ENCODE measurements around the gene SMAD6. TPM values are rescaled to one million over a fixed set of nuclear protein-coding genes. Genes with fewer than 3 reads are reported as not detected.

Gene SMAD6
- total and polyA plus RNA-seq, 9 of the 15 experiments (the other 6 are each of a cell fraction or from before 2014, with no cell fraction given): 0.10 to 15.5 (median 3.7) TPM

DNA sequence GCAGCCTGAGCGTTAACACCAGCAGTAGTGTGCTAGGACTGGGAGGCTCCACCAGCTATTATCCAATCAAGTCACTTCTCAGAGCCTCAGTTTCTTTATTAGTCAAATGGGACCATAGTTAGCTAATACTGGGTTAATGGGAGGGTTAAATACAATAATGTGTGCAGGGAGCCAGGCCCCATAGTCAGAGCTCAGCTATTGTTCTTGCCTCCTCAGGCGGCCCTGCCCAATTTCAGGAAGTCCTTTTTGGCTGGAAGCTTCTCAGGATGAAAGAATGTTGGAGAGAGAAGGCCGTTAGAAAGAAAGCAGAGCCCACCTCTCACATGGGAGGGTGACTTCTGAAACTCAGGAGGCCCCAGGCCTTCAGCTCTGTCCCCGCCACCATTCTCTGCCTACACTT is 39.5 kb upstream of the SMAD6 start (continued):
- TF ChIP-seq, protein P1, sequence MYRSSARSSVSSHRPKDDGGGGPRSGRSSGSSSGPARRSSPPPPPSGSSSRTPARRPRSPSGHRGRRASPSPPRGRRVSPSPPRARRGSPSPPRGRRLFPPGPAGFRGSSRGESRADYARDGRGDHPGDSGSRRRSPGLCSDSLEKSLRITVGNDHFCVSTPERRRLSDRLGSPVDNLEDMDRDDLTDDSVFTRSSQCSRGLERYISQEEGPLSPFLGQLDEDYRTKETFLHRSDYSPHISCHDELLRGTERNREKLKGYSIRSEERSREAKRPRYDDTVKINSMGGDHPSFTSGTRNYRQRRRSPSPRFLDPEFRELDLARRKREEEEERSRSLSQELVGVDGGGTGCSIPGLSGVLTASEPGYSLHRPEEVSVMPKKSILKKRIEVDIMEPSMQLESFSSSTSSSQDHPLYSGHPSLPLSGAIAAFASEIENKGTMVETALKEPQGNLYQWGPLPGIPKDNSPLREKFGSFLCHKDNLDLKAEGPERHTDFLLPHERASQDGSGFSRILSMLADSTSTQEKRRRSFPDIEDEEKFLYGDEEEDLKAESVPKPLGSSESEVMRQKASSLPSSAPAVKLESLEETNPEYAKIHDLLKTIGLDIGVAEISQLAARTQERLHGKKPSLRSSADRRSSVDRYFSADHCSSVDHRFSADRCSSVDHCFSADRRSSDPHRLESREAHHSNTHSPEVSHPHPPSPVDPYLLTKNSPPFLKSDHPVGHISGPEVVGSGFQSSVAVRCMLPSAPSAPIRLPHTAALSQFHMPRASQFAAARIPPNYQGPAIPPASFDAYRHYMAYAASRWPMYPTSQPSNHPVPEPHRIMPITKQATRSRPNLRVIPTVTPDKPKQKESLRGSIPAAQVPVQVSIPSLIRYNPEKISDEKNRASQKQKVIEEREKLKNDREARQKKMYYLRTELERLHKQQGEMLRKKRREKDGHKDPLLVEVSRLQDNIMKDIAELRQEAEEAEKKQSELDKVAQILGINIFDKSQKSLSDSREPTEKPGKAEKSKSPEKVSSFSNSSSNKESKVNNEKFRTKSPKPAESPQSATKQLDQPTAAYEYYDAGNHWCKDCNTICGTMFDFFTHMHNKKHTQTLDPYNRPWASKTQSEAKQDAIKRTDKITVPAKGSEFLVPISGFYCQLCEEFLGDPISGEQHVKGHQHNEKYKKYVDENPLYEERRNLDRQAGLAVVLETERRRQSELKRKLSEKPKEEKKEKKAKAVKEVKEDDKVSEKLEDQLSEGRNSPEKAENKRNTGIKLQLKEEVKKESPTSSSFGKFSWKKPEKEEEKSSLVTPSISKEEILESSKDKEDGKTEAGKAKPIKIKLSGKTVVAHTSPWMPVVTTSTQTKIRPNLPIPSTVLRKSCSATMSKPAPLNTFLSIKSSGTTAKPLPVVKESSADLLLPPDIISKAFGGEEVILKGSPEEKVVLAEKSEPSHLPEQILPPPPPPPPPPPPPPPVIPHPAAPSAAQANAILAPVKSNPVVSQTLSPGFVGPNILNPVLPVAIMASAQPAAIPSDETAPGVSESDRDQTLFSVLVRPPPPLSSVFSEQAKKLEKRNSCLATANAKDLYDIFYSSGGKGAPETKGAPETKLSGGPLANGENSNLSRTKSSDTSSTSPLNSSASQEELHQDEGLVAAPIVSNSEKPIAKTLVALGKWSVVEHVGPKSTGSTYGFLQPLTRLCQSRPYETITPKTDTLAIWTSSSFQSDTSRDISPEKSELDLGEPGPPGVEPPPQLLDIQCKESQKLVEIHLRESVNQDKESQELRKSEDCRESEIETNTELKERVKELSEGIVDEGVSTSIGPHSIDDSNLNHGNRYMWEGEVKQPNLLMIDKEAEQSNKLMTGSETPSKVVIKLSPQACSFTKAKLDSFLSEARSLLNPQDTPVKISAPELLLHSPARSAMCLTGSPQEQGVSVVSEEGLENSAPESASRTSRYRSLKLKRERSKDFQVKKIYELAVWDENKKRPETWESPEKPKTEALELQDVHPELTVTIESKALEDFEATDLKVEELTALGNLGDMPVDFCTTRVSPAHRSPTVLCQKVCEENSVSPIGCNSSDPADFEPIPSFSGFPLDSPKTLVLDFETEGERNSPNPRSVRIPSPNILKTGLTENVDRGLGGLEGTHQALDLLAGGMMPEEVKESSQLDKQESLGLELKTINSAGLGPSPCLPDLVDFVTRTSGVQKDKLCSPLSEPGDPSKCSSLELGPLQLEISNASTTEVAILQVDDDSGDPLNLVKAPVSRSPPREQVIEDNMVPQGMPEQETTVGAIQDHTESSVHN (IDR thresholded peaks at IDR 0.05; ENCODE audit: borderline replicate concordance in 1 of 2, low read depth in 1 of 2): no peak
- TF ChIP-seq, protein P2, sequence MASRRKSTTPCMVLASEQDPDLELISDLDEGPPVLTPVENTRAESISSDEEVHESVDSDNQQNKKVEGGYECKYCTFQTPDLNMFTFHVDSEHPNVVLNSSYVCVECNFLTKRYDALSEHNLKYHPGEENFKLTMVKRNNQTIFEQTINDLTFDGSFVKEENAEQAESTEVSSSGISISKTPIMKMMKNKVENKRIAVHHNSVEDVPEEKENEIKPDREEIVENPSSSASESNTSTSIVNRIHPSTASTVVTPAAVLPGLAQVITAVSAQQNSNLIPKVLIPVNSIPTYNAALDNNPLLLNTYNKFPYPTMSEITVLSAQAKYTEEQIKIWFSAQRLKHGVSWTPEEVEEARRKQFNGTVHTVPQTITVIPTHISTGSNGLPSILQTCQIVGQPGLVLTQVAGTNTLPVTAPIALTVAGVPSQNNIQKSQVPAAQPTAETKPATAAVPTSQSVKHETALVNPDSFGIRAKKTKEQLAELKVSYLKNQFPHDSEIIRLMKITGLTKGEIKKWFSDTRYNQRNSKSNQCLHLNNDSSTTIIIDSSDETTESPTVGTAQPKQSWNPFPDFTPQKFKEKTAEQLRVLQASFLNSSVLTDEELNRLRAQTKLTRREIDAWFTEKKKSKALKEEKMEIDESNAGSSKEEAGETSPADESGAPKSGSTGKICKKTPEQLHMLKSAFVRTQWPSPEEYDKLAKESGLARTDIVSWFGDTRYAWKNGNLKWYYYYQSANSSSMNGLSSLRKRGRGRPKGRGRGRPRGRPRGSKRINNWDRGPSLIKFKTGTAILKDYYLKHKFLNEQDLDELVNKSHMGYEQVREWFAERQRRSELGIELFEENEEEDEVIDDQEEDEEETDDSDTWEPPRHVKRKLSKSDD (conservative IDR thresholded peaks at IDR 0.05; ENCODE audit: low read length): no peak

Measured in K562 (cell line).